ENCODE results near the gene PRDX1.
"Not testable (repeated sequence)": the region's sequence is repeated elsewhere in the genome, so short reads cannot be mapped to it uniquely, and the experiment has no call there.

The PRDX1 gene

DNA sequence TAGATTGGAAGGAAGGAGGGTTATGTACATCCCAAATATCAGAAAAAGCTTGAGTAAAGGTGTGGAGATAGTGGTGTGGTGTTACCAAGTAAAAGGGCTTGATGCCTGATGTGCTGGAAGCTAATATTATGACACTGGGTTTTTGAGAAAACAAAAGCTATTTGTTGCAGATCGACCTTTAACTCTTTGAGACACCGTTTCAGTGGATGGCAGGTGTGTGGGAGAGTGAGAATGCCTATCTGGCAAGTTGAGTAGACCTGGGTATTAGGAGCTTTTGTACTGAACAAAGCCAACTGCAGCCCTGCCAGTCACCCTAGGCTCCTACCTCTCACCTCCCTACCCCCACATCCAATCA is 20.2 kb downstream of the PRDX1 start:
- no peak for DNase-seq

GRCh38 chr1:45499415-45499769 is 22.3 kb downstream of the PRDX1 start:
- DNase-seq, result no peak

- no peak for DNase-seq
Measured at GRCh38 chr1:45498279-45498678, 23.4 kb downstream of the PRDX1 start.

- DNase-seq, result no peak
Measured at GRCh38 chr1:45493116-45493697, 28.5 kb downstream of the PRDX1 start.

- DNase-seq, result no peak
Measured at GRCh38 chr1:45492691-45493090, 29.0 kb downstream of the PRDX1 start.

- DNase-seq, result no peak
Measured at GRCh38 chr1:45491487-45492260, 30.0 kb downstream of the PRDX1 start.

DNA sequence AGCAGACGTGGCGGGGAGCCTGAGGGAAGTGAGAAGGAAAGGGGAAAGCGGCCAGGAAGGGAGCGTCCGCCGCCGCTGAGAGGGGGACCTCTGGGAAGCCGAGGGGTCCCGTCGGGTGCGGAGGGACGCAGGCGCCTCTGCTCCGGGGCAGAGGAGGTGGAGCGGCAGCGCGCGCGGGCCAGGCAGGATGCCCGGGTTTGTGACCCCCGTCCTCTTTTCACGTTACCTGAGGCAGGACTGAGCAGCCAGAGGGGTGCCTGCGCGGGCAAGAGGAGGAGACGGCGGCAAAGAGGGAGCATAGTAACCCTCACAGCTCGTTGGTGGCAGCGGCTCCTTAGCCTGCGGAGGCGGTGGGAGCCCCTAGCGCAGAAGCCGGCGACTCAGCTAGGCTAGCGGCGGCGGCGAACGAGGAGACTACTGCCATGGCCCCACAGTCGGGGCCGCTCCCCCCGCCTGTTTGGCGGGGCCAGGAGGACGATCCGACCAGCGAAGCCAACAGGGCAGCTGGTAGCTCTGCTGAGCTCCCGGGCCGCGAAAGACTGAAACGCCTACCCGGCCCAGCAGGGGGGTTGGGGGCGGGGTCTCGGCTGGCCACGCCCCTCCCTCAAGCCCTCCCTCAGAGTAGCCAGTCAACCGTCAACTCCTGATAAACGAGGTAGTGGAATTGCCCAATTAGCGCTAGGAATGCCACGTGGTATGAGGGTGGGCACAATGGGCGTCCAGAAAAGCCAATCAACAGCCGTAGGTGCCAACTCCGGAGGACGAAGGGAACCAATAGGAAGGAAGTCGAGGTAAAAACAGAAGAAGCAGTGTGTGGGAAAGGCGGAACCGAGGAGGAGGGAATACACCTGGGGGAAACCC is 30.8 kb downstream of the PRDX1 start, which contains the start of gene TESK2:
Gene TESK2 (minus strand): TSS at position 538 of the 861 bp plus-strand sequence. CDS start 33,378 bp downstream, outside the sequence.
- peak; percentile 93 for DNase-seq

- DNase-seq, result no peak
Measured at GRCh38 chr1:45490121-45490625, 31.5 kb downstream of the PRDX1 start.

DNA sequence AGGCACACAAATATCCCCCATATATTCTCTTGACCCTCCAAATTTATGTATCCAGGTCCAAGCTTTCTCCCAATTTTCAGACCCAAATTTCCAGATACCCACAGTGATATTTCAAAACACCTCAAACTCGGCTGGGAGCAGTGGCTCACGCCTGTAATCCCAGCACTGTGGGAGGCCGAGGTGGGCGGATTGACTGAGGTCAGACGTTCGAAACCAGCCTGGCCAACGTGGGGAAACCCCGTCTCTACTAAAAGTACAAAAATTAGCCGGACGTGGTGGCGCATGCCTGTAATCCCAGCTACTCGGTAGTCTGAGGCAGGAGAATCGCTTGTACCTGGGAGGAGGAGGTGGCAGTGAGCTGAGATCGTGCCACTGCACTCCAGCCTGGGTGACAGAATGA is 32.3 kb downstream of the PRDX1 start:
- DNase-seq, result peak; percentile 54

DNA sequence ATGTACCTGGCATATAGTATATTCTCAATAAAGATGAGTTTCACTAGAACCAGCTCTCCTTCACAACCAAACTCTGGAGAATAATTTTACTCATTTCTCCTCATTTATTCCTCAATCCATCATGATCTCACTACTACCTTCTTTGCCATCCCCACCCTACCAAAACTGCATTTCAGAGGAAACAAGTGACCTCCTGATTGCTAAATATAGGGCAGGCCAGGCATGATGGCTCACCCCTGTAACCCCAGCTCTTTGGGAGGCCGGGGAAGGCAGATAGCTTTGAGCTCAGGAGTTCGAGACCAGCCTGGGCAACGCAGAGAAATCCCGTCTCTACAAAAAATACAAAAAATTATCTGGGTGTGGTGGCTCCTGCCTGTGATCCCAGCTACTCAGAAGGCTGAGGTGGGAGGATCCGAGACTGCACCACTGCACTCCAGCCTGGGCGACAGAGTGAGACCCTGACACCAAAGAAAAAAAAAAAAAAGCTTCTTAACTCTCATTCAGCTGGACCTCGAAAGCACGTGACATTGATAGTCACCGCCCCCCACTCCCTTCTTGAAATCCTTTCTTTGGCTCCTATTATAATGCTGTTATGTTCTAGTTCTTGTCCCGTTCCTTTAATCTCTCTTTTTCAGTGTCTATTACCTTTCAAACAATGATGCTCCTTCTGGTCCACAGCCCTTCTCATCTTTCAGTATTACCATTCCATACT is 32.9 kb downstream of the PRDX1 start:
- DNase-seq, result no peak

DNA sequence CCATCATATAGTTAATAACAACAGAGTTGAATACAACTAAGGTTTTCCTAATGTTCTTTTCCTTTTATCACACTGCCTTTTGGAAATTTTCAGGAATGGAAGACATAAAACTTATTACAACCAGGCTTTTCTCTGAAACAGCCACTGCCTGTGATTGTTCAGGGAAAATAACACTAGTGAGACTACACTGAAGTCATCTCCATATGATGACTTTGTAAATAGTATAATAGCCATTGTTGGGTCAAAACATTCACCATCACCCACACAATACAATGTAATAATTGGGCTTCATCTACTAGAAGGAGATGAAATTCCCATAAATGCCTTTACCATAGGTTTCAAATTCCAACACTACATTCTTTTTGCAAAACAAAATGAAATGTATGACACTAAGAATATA is 35.7 kb downstream of the PRDX1 start:
- DNase-seq, result no peak

DNA sequence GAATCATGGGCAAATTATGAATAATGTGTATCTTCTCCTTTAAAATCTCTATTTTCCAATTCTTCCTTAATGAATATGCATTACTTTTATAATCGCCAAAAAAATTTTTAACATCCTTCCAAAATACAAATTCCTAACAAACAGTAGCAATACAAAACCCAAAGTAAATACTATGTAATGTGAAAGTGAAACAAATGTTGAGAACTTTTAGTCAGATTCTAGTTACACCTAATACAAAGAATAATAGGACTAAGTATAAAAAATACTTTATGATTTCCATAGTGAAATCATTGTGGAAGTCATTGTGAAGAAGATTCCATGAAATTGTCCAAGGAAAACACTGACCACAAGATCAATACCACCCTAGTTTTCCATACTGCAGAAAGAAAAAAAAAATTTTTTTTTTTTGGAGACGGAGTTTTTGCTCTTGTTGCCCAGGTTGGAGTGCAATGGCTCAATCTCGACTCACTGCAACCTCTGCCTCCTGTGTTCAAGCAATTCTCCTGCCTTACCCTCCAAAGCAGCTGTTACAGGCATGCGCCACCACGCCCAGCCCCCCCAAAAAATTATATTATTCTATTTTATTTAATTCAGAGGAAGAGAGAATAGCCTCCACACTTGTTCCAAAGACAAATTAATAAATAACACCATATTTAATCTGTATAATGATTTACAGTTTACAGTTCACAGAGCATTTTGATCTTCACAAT is 42.5 kb downstream of the PRDX1 start:
- no peak for DNase-seq

- no peak for DNase-seq
Measured at GRCh38 chr1:45478121-45478814, 43.4 kb downstream of the PRDX1 start.

GRCh38 chr1:45477646-45478045 is 44.0 kb downstream of the PRDX1 start:
- DNase-seq, result no peak

- not testable (repeated sequence) for DNase-seq
Measured at GRCh38 chr1:45474194-45474593, 47.5 kb downstream of the PRDX1 start.

DNA sequence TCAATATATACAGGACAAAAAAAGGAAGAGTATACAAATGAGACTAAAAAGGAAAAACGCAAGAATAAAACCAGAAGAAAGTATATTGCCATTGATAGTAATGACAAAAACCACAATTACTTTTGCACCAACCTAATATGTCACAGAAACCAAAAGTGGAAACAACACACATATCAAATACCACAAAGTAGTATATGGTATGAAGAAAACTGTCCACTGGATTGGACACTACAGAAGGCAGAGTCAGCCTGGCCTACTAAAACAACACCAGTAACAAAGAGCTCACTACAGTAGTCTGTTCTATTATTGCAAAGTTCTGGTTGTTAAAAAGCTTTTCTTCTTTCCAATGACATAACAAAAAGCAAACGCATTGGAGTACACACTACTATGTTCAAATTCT is 48.4 kb downstream of the PRDX1 start:
- no peak for DNase-seq

DNA sequence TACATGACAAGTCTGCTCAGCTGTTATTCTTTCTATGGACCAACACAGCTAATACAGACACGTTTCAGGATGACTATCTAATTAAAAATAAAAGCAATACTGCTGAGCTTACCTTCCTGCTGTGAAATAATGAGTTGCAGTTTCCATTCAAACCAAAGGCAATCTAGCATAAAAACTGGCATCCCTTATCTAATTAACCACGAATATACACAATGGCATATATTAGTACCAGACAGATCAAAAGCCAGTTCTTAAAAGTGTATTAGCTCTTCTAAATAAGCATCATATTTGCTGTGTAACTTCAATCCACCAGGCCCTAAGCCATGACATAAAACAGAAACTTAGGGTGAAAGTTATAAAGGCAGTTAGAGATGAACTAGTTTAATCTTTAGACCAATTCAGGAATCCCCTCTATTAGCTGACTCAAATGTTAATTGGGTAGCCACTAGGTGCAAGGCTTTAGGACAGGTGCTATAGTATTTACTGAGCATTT is 51.3 kb downstream of the PRDX1 start:
- no peak for DNase-seq

DNA sequence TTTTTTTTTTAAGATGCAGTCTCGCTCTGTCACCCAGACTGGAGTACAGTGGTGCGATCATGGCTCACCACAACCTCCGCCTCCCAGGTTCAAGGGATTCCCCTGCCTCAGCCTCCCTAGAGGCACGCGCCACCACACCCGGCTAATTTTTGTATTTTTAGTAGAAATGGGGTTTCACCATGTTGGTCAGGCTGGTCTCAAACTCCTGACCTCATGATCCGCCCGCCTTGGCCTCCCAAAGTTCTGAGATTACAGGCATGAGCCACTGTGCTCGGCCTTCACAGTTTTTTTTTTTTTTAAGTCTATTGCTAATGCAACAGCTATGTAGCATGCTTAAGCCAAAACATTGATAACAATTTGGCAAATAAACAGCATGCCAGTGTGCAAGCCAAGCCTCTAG is 54.3 kb downstream of the PRDX1 start:
- not testable (repeated sequence) for DNase-seq

GRCh38 chr1:45465277-45465676 is 56.4 kb downstream of the PRDX1 start:
- DNase-seq, result no peak
